HEK293 (cell line): Measurements from ENCODE around the gene SUPT5H.

ENCODE experiments used
- SP2 ChIP-seq: fragments of 450-650 bp; formaldehyde crosslinking; IDR thresholded peaks from 2 replicates; pipeline ENCODE4 v1.5.1; 2016; ENCODE audit warnings: missing biosample characterization, missing genetic modification characterization
- ZNF561 ChIP-seq: fragments of 450-650 bp; IDR thresholded peaks from 2 replicates; pipeline ENCODE4 v1.5.1; 2018; ENCODE audit warnings: missing biosample characterization, missing genetic modification characterization, borderline replicate concordance
- TF ChIP-seq, protein P1 (sequence below): fragments of 450-650 bp; formaldehyde crosslinking; IDR thresholded peaks from 2 replicates; pipeline ENCODE4 v1.5.1; 2016; ENCODE audit warnings: missing biosample characterization, missing genetic modification characterization

- TF ChIP-seq, protein P1, sequence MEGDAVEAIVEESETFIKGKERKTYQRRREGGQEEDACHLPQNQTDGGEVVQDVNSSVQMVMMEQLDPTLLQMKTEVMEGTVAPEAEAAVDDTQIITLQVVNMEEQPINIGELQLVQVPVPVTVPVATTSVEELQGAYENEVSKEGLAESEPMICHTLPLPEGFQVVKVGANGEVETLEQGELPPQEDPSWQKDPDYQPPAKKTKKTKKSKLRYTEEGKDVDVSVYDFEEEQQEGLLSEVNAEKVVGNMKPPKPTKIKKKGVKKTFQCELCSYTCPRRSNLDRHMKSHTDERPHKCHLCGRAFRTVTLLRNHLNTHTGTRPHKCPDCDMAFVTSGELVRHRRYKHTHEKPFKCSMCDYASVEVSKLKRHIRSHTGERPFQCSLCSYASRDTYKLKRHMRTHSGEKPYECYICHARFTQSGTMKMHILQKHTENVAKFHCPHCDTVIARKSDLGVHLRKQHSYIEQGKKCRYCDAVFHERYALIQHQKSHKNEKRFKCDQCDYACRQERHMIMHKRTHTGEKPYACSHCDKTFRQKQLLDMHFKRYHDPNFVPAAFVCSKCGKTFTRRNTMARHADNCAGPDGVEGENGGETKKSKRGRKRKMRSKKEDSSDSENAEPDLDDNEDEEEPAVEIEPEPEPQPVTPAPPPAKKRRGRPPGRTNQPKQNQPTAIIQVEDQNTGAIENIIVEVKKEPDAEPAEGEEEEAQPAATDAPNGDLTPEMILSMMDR (tag by site-specific recombination) = no peak
- no peak for TF ChIP-seq SP2
- TF ChIP-seq ZNF561 (tag by site-specific recombination) = no peak
Observed at GRCh38 chr19:39501340-39501739, 56.0 kb downstream of the SUPT5H start.
